ENCODE results near the gene CALD1. TPM values are rescaled to one million over a fixed set of nuclear protein-coding genes. Genes with fewer than 3 reads are reported as not detected.

Gene CALD1
- total RNA-seq, 1 experiment from 2014 or later, result 22.1 TPM

- Histone ChIP-seq H3K4me2 (ENCODE audit: low read length) (no peak overlapping the region), H3F3A (ENCODE audit: low read length, unreplicated experiment) (no peaks in the 10 kb centered on the region), H2AFZ (ENCODE audit: low read length) (no peak overlapping the region), H3K4me1 (ENCODE audit: insufficient read depth, low read length) (no peaks in the 10 kb centered on the region), H3K4me3 (ENCODE audit: low read length) (no peak overlapping the region), H3K36me3 (ENCODE audit: low read depth, low read length) (no peaks in the 10 kb centered on the region), H3K9me2 (replicated peaks; ENCODE audit: low read length) (no peaks in the 10 kb centered on the region), H3K79me2 (ENCODE audit: low read length) (no peaks in the 10 kb centered on the region), H4K20me1 (ENCODE audit: low read length) (no peaks in the 10 kb centered on the region), H3K9ac (ENCODE audit: low read length) (no peak overlapping the region), H3K27ac (ENCODE audit: low read length) (no peak overlapping the region), H3K9me3 (ENCODE audit: low read length) (no peaks in the 10 kb centered on the region), H3K27me3 (ENCODE audit: low read length) (no peaks in the 10 kb centered on the region)
- intact Hi-C loops (cut with micrococcal nuclease), result no loop called here
- BruUV-seq (replicated peaks), result no TSS peak
- ChIA-PET CTCF (no interaction called here), POLR2A (ENCODE audit: unreplicated experiment) (no interaction called here)
- DNase-seq (no peak), ATAC-seq (no peak)
- TF ChIP-seq CTCF (conservative IDR thresholded peaks at IDR 0.05; ENCODE audit: low read depth, low read length) (no peak), EZH2 (IDR thresholded peaks at IDR 0.05; ENCODE audit: low read length, unreplicated experiment) (no peak), EZH2phosphoT487 (IDR thresholded peaks at IDR 0.05; ENCODE audit: borderline replicate concordance, low read length) (no peak)
Measured at GRCh38 chr7:134802762-134803161, 23.3 kb downstream of the CALD1 start.

- H3K4me2 ChIP-seq (ENCODE audit: low read length), result no peak overlapping the region
- POLR2A ChIA-PET (ENCODE audit: unreplicated experiment), result no interaction called here
- H3K9me2 ChIP-seq (replicated peaks; ENCODE audit: low read length), result no peaks in the 10 kb centered on the region
- no peak overlapping the region for H3K27ac ChIP-seq (ENCODE audit: low read length)
- no peaks in the 10 kb centered on the region for H3F3A ChIP-seq (ENCODE audit: low read length, unreplicated experiment)
- DNase-seq (no peak), ATAC-seq (no peak)
- CTCF ChIA-PET, result no interaction called here
- no peak overlapping the region for H3K9ac ChIP-seq (ENCODE audit: low read length)
- H3K79me2 ChIP-seq (ENCODE audit: low read length), result no peaks in the 10 kb centered on the region
- BruUV-seq (replicated peaks), result no TSS peak
- no peaks in the 10 kb centered on the region for H3K27me3 ChIP-seq (ENCODE audit: low read length)
- no peak for TF ChIP-seq EZH2phosphoT487 (IDR thresholded peaks at IDR 0.05; ENCODE audit: borderline replicate concordance, low read length)
- no peak for TF ChIP-seq CTCF (conservative IDR thresholded peaks at IDR 0.05; ENCODE audit: low read depth, low read length)
- TF ChIP-seq EZH2 (IDR thresholded peaks at IDR 0.05; ENCODE audit: low read length, unreplicated experiment), result no peak
- H3K9me3 ChIP-seq (ENCODE audit: low read length), result no peaks in the 10 kb centered on the region
- intact Hi-C loops (cut with micrococcal nuclease), result no loop called here
- no peaks in the 10 kb centered on the region for H4K20me1 ChIP-seq (ENCODE audit: low read length)
- no peaks in the 10 kb centered on the region for H3K4me1 ChIP-seq (ENCODE audit: insufficient read depth, low read length)
- no peak overlapping the region for H3K4me3 ChIP-seq (ENCODE audit: low read length)
- H2AFZ ChIP-seq (ENCODE audit: low read length), result no peak overlapping the region
- no peaks in the 10 kb centered on the region for H3K36me3 ChIP-seq (ENCODE audit: low read depth, low read length)
Measured at GRCh38 chr7:134804351-134804750, 24.9 kb downstream of the CALD1 start.

GRCh38 chr7:134804854-134805253 lies 25.4 kb downstream of the CALD1 start:
- CTCF ChIA-PET, result no interaction called here
- H3K9me2 ChIP-seq (replicated peaks; ENCODE audit: low read length), result no peaks in the 10 kb centered on the region
- no peaks in the 10 kb centered on the region for H4K20me1 ChIP-seq (ENCODE audit: low read length)
- no peak overlapping the region for H2AFZ ChIP-seq (ENCODE audit: low read length)
- POLR2A ChIA-PET (ENCODE audit: unreplicated experiment), result no interaction called here
- no peaks in the 10 kb centered on the region for H3K4me1 ChIP-seq (ENCODE audit: insufficient read depth, low read length)
- H3K36me3 ChIP-seq (ENCODE audit: low read depth, low read length), result no peaks in the 10 kb centered on the region
- H3K4me3 ChIP-seq (ENCODE audit: low read length), result no peak overlapping the region
- H3K27me3 ChIP-seq (ENCODE audit: low read length), result no peaks in the 10 kb centered on the region
- DNase-seq, result no peak
- ATAC-seq, result no peak
- H3K79me2 ChIP-seq (ENCODE audit: low read length), result no peaks in the 10 kb centered on the region
- no TSS peak for BruUV-seq (replicated peaks)
- no peak for TF ChIP-seq EZH2 (IDR thresholded peaks at IDR 0.05; ENCODE audit: low read length, unreplicated experiment)
- TF ChIP-seq CTCF (conservative IDR thresholded peaks at IDR 0.05; ENCODE audit: low read depth, low read length), result no peak
- no peak for TF ChIP-seq EZH2phosphoT487 (IDR thresholded peaks at IDR 0.05; ENCODE audit: borderline replicate concordance, low read length)
- no peak overlapping the region for H3K9ac ChIP-seq (ENCODE audit: low read length)
- H3K9me3 ChIP-seq (ENCODE audit: low read length), result no peaks in the 10 kb centered on the region
- no peak overlapping the region for H3K27ac ChIP-seq (ENCODE audit: low read length)
- H3F3A ChIP-seq (ENCODE audit: low read length, unreplicated experiment), result no peaks in the 10 kb centered on the region
- intact Hi-C loops (cut with micrococcal nuclease), result no loop called here
- H3K4me2 ChIP-seq (ENCODE audit: low read length), result no peak overlapping the region

All from PC-3 (cell line).